Choroid plexus epithelial cell (primary cell): Measurements from ENCODE around the gene ATAD3A.

Experiments used
- DNase-seq: peaks from one replicate; pipeline ENCODE4 v3.0.0-alpha.2; 2010; ENCODE audit warnings: low read depth
- H3K4me3 ChIP-seq: 2 replicates; pipeline ENCODE4 v1.5.1; 2011; ENCODE audit warnings: low read depth, mild to moderate bottlenecking, control low read depth, low read length, moderate library complexity
- TF ChIP-seq, protein P1 (sequence below): conservative IDR thresholded peaks from 2 replicates; pipeline ENCODE4 v1.5.1; 2011; ENCODE audit warnings: low read depth, mild to moderate bottlenecking, control low read depth, inconsistent platforms, low read length, moderate library complexity

The ATAD3A gene

GRCh38 chr1:1559066-1559465 lies 47.1 kb downstream of the ATAD3A start:
- no peak overlapping the region for H3K4me3 ChIP-seq

DNA sequence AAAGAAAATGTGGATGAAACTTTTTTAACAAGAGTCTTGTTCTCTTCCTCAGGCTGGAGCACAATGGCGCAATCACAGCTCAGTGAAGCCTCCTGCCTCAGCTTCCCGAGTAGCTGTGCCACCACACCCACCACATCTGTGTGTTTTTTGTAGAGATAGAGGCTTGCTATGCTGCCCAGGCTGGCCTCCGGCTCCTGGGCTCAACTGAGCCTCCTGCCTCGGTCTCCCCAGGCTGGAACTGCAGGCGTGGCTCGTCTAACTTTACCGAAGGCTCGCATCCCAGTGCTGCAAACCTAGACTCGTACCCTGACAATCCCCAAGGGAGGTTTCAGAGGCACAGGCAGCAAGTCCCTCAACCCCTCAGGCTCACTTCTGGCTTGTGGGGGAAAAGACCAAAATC lies 48.2 kb downstream of the ATAD3A start:
- DNase-seq: no peak
- no peak overlapping the region for H3K4me3 ChIP-seq
- TF ChIP-seq, protein P1, sequence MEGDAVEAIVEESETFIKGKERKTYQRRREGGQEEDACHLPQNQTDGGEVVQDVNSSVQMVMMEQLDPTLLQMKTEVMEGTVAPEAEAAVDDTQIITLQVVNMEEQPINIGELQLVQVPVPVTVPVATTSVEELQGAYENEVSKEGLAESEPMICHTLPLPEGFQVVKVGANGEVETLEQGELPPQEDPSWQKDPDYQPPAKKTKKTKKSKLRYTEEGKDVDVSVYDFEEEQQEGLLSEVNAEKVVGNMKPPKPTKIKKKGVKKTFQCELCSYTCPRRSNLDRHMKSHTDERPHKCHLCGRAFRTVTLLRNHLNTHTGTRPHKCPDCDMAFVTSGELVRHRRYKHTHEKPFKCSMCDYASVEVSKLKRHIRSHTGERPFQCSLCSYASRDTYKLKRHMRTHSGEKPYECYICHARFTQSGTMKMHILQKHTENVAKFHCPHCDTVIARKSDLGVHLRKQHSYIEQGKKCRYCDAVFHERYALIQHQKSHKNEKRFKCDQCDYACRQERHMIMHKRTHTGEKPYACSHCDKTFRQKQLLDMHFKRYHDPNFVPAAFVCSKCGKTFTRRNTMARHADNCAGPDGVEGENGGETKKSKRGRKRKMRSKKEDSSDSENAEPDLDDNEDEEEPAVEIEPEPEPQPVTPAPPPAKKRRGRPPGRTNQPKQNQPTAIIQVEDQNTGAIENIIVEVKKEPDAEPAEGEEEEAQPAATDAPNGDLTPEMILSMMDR: no peak

More at GRCh38 chr1:1559066-1559465, 47.1 kb downstream of the ATAD3A start:
- DNase-seq: no peak
- TF ChIP-seq, protein P1: no peak

DNA sequence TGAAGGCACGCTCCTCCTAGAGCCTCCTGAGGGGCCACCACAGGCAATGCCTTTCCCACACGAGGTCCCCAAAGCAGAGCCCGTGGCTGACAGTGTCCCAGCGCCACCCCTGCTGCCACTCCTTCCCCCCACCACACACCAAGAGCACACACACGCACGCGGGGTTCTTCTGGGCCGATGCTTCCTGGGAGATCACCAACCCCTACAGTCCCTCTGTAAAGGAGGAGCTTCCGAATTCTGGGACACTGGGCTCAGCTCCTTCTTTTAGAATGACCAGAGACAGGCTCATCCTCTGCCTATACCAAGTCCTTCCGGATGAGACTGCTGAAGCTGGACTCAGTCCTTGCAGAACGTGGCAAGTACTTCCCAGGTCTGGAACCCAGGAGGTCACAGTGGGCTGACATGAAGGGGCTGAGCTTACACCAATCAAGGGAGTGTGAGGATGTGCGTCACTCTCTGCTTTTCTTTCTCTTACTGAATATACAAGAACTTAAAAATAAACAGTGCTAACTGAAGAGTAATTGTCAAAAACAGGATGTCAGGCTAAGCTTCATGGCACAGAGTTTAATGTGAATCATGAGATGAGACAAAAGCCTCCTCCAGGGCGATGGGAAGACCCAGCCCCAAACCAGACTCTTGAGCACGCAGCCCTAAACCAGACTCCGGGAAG lies 50.0 kb downstream of the ATAD3A start:
- no peak for DNase-seq
- TF ChIP-seq, protein P1: no peak
- no peak overlapping the region for H3K4me3 ChIP-seq

DNA sequence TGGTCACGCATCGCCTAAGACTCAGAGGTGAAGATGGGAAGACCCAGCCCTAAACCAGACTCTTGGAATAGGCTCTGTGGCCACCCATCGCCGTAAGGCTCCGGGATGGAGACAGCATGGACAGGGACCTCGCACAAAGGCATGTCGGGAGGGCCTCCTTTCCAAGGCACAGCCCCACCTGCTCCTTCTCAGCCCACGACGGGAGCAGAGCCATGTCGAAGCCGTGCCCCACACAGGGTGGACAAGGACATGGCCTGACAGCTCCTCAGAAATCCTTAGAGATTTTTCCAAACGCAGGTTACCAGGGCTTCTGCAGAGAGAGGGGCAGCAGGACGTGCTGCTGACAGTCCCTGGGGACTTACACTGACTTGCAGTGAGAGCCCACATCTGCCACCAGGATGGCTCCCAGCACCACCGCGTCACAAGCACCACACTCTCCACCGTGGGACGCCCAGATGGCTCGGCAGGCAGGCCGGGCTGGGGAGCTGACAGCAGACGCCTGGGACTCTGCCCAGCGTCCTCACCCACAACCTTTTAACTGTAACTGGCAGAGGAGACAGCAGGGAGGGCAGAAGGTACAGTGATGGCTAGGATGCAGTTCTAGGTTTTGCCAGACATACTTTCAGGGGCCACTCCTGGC lies 50.7 kb downstream of the ATAD3A start:
- TF ChIP-seq, protein P1: no peak
- DNase-seq: no peak

DNA sequence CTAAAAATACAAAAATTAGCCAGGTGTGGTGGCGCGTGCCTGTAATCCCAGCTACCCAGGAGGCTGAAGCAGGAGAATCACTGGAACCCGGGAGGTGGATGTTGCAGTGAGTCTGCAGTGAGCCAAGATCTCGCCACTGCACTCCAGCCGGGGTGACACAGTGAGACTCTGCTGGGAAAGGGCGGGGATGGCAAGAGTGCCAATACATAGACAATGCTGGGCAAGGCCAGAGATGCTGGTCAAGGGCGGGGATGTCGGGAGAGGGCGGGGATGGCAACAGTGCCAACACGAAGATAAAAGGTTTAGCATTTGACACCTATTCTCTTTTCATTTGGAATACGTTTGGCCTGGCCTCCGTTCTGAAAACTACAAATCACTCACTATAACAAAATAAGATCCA lies 51.7 kb downstream of the ATAD3A start:
- TF ChIP-seq, protein P1: no peak
- DNase-seq: no peak
- H3K4me3 ChIP-seq: no peak overlapping the region

More for the DNA sequence above, 50.7 kb downstream of the ATAD3A start:
- no peak overlapping the region for H3K4me3 ChIP-seq

DNA sequence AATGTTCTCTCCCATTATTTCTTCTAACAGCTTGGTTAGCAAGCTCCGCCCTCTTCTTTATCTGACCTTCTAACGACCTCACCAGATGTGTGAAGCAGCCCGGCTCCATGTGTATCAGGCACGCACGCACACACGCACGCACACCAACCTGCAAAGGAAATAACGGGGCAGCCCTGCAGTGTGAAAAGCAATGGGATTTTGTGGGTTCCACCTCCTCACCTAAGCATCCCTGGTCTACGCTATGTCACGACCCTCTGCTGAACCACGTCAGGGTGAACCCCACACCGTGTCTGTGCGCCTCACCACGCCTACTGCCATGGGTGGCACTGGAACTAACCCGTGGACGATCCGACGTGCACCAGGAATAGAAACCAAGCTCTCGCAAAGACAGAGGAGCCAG lies 52.3 kb downstream of the ATAD3A start:
- DNase-seq: no peak
- H3K4me3 ChIP-seq: no peak overlapping the region
- TF ChIP-seq, protein P1: no peak

DNA sequence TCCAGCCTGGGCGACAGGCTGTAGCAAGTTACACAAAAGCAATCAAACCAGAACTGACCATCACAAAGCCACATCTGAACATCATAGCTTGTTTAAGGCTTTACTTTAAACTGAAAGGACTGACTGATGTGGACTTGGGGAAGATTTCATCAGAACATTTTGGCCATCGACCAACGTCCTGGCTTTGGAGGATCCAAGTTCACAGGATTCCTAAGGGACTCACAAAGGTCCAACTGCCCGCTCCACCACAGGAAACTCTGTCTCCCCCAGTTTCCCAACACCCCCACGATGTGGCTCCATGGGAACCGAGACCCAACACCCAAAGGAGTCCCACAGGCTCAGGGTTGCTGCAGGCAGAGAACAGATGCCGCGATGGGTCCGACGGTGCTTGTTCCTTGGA lies 53.4 kb downstream of the ATAD3A start:
- H3K4me3 ChIP-seq: no peak overlapping the region
- TF ChIP-seq, protein P1: no peak
- DNase-seq: peak; percentile 14
